Activated CD4-positive, alpha-beta T cell treated with anti-CD3 and anti-CD28 coated beads for 4 hours (primary cell): ENCODE data around the gene VPS37B.

Source experiments
- DNase-seq, 2 donors: peaks; one replicate each; pipeline ENCODE4 v3.0.0-alpha.2; 2020

The VPS37B gene

DNA sequence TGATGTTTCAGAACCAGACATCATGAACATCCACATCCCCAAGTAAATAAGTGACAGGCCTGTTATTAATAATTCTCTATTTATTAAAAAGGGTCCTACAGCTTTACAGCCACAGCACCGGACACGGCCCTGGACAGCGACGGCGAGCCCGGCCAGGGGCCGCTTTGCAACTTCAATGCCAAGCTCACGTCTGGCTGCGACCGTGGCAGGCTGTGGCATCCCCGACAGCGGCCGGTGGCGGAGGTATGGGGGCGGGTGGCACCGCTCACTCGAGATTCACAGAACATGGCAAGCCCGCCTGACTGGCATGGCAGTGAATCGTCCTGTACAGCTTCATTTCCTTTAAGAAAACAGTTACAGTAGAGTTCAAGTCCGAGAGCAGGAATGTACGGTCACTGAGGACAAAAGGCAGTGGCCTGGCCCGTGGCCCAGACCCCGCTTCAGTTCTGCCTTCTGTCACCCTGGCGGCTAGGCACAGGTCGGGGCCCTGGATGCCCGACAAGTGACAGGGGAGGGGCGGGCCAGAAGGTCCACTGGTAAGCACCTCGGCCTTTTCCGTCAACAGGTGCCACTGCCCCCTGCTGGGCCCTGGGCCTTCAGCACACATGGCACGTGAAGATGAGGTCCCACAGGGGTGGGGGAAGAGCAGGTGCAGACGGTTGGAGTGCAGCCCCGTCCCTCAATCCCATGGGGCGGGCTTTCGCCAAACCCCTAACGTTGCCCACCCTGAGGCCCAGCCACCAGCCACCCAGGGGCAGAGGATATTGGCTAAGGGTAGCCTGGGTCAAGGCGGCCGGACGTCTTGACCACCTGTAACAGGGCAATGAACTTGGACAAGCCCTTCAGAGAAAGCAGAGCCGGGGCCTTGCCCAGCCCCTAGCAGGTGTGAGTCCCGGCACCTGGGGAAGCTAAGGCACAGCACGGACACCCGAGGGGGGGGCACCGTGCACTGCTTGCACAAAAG lies 30.4 kb downstream of the VPS37B start:
- DNase-seq: no peak

DNA sequence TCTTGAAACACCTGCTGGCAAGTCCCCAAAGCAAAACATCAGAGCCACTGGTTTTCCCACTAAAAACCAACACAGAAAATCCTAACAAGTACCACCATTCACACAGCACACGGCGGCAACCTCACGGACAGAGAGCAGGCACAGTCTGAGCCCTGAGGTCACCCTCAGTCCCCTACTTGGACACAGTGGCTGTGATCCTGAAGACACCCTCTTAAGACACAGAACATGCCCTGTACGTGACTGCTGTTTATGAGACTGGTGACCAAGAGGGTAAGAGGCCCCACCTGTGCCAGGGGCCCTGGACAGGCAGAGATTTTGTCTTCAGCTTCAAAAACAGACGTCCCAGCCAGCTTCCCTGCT lies 31.1 kb downstream of the VPS37B start:
- no peak for DNase-seq

DNA sequence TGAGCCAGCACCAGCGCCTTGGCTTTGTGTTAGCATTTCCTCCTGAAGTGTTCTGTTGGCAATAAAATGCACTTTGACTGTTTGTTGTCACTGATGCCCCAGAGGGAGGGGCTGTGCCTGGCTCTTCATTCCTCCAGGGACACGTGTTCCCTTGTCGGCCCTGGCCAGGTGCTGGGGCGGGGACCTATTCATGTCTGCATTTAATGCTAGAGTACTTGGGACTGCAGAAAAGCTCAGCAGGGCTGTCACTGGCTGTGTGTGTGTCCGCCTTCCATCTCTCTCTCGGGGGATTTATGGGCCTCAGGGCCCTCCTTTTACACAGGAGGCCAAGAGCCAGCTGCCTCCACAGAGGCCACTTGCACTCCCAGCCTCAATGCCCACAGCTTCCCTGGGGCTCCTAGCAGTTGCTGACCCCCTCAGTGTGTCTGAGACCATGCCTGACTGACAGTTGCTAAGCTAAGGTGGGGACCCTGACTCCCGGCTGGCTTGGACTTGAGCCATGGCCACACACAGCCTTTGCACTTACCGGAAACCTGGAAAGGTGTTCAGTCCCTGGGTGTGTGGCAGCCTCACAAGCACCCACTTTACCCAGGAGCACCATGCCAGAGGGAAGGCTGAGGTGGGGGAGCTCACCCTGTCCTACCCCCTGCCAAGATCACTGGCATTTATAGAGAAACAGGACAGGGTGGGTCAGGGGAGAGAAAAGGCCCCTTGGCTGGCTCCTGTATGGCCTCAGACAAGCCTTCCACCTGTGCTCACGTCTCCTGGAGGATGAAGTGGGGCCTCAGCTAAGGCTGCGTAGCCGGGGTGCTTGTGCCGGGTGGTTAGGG lies 32.8 kb downstream of the VPS37B start:
- no peak for DNase-seq

DNA sequence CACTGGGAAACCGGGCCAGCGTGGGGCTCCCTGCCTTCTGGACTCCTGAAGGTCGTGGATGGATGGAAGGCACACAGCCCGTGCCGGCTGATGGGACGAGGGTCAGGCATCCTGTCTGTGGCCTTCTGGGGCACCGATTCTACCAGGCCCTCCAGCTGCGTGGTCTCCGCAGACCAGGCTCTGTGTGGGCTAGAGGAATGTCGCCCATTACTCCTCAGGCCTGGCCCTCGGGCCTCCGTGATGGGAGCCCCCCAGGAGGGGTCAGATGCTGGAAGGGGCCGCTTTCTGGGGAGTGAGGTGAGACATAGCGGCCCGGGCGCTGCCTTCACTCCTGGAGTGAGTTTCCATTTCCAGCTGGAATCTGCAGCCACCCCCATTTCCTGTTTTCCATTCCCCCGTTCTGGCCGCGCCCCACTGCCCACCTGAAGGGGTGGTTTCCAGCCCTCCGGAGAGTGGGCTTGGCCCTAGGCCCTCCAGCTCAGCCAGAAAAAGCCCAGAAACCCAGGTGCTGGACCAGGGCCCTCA lies 33.8 kb downstream of the VPS37B start:
- no peak for DNase-seq

DNA sequence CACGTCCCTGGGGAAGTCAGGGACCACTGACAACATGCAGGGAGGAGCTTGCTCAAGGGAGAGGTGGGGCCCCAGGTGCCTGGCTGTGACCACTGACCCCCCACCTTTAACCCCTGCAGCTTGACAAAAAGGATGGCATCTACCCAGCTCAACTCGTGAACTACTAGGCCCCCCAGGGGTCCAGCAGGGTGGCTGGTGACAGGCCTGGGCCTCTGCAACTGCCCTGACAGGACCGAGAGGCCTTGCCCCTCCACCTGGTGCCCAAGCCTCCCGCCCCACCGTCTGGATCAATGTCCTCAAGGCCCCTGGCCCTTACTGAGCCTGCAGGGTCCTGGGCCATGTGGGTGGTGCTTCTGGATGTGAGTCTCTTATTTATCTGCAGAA lies 34.3 kb downstream of the VPS37B start:
- DNase-seq: no peak

DNA sequence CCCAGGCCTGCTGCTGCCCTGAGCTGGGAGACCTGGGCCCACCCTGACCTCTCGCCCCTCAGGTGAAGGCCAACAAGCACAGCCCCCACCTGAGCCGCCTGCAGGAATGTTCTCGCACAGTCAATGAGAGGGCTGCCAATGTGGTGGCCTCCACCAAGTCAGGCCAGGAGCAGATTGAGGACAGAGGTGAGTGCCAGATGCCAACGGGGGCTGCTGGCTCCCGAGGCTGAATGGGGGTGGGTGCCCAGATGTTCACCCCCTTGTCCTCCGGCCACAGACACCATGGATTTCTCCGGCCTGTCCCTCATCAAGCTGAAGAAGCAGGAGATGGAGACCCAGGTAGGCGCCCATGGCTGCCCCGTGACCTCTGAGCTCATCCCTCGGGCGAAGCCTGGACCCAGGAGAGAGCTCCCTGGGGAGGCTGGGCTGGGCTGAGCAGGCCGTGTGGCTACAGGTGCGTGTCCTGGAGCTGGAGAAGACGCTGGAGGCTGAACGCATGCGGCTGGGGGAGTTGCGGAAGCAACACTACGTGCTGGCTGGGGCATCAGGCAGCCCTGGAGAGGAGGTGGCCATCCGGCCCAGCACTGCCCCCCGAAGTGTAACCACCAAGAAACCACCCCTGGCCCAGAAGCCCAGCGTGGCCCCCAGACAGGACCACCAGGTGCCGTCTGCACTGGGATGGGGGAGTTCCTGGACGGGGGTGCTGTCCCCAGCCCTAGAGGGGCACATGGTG lies 34.9 kb downstream of the VPS37B start:
- no peak for DNase-seq

DNA sequence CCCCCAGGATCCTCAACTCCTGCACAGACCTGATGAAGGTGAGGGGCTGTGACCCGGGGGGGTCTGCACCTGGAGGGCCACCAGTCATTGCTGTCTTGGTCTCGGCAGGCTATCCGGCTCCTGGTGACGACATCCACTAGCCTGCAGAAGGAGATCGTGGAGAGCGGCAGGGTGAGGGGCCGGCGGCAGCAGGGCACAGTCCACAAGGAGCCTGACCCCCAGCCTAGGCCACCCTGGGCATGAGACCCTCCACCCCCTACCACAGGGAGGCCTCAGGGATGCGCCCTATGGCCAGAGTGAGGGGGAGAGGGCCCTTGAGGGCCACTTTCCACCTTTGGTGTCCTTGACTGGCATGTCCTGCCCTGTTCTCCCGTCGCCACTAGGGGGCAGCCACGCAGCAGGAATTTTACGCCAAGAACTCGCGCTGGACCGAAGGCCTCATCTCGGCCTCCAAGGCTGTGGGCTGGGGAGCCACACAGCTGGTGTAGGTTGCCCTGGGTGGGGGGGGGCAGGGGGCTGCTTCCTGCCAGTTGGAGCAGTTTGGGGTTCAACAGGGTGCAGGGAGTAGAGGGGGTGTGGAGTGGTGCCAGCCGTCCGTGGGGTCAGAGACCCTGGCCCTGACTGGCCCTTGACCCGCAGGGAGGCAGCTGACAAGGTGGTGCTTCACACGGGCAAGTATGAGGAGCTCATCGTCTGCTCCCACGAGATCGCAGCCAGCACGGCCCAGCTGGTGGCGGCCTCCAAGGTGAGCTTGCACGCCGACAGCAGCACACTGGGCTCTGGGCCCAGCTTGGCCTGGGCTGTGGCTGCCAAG lies 35.7 kb downstream of the VPS37B start:
- peak; percentile 76 to 84 for DNase-seq

DNA sequence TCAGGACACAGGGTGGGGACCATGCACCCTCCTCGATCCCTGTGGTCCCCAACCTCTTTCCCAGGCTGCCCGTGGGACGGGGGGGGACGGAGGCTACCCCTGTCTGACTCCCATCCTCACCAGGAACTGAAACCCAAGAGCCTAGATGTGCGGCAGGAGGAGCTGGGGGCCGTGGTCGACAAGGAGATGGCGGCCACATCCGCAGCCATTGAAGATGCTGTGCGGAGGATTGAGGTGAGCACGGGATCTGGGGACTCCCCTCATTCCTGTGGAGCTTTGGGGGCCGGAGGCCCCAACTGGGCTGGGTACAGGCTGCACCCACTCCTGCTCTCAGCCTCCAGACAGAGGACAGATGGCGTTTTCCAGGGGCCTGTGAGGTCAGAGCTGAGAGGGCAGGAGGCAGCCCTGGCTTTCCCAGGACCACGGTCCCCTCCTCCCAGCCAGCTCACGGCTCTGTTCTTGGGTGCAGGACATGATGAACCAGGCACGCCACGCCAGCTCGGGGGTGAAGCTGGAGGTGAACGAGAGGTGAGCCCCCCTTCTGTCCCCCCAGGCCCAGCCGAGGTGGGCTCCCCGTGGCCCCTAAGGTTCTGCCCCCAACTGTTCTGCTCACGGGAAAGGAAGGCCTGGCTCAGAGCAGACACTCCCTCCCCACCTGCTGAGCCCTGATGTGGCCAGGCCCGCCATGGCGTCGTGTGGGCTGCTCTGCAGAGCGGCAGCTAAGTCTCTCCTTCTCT lies 36.5 kb downstream of the VPS37B start:
- DNase-seq: no peak

DNA sequence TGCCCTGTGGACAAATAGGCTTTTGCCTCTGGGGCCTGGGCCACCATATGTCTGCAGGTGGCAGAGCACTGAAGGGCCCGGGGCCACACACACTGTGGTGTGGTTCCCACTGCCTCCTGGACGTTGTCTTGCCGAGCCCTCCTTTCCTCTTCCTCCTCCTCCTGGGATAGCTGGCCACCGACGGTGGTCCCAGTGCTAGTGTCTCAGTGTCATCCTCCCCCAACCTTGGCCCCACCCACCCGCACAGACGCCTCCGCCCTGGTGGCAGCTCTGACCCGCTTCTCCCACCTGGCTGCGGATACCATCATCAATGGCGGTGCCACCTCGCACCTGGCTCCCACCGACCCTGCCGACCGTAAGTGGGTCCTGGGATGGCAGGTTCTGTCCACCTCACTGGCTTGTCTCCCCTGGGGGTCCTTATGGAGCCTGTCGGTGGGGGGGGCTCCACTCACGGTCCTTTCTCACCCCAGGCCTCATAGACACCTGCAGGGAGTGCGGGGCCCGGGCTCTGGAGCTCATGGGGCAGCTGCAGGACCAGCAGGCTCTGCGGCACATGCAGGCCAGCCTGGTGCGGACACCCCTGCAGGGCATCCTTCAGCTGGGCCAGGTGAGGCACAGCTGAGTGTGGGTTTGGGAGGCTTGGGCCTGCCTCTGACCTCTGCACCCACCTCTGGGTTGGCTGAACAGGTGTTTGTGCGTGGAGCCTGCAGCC lies 37.2 kb downstream of the VPS37B start:
- no peak for DNase-seq

DNA sequence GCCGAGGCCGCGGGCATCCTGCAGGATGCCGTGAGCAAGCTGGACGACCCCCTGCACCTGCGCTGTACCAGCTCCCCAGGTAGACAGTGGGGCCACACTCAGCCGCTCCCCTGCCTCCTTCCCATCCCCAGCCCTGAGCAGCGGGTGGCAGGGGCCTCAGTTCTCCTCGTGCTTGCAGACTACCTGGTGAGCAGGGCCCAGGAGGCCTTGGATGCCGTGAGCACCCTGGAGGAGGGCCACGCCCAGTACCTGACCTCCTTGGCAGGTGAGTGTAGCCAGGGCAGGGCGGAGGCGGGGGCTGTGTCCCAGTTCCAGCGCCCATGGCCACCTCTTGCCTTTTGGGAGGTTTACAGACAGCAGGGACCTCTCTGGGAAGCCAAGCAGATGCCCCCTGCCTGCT lies 37.8 kb downstream of the VPS37B start:
- no peak for DNase-seq

DNA sequence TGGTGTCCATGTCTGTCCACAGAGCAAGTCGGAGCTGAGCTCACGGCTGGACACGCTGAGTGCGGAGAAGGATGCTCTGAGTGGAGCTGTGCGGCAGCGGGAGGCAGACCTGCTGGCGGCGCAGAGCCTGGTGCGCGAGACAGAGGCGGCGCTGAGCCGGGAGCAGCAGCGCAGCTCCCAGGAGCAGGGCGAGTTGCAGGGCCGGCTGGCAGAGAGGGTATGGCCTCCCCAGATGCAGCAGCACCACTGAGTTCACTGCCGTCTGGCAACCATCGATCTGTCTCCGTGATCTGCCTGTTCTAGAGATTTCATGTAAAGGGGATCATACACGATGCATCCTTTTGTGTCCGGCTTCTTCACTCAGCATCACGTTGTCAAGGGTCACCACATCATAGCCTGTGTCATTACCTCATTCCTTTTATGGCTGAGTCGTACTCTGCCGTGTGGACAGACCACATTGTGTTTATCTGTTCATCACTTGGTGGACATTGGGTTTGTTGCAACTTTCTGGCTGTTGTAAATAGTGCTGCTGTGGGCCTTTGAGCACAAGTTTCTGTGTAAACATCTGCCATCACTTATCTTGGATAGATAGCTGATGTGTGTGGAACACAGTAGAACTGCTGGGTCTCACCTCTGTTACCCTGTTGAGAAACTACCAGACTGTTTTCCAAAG lies 38.8 kb downstream of the VPS37B start:
- DNase-seq: no peak

DNA sequence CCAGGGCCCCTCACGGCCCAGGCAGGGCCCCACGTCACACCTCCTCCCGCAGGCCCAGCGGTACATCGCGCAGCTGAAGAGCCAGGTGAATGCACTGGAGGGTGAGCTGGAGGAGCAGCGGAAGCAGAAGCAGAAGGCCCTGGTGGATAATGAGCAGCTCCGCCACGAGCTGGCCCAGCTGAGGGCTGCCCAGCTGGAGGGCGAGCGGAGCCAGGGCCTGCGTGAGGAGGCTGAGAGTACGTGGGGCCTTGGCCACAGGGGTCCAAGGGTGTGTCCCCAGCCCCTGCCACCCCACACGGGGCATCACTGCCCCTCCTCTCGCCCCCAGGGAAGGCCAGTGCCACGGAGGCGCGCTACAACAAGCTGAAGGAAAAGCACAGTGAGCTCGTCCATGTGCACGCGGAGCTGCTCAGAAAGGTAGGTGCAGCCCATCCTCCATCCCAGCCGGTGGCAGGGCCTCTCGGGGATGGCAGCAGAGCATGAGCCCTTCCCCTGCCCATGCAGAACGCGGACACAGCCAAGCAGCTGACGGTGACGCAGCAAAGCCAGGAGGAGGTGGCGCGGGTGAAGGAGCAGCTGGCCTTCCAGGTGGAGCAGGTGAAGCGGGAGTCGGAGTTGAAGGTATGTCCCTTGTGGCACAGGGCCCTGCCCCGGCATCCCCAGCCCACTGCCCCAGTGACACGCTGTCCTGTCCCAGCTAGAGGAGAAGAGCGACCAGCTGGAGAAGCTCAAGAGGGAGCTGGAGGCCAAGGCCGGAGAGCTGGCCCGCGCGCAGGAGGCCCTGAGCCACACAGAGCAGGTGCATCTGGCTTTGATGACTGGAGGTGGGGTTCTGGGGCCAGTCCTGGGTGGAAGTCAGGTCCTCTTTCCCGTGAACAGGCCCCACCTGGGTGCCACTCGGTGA lies 39.7 kb downstream of the VPS37B start:
- DNase-seq: no peak

DNA sequence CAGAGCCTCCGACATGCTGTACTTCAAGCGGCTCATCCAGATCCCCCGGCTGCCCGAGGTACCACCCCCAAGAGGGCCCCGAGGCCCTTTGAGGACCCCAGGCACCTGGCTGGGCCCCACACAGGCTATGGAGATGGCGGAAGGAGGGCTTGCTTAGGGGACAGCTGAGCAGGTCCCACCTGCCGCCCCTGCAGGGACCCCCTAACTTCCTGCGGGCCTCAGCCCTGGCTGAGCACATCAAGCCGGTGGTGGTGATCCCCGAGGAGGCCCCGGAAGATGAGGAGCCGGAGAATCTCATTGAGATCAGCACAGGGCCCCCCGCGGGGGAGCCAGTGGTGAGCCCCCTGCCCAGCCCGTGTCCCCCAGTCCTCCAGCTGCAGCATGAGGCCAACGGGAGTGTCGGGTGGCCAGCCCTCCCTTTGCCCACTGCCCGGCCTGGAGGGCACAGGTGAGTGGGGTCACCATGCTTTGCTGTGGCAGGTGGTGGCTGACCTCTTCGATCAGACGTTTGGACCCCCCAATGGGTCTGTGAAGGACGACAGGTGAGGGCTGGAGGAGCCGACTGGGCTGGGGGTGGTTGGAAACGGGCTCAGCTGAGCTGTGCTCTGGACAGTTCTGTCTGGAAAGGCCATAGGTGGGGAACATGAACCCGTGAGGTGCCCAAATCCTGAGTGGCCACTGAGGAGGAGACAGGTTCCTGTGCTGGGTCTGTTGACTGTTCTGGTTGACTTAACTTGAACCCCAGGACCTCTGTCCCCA lies 40.7 kb downstream of the VPS37B start:
- no peak for DNase-seq

DNA sequence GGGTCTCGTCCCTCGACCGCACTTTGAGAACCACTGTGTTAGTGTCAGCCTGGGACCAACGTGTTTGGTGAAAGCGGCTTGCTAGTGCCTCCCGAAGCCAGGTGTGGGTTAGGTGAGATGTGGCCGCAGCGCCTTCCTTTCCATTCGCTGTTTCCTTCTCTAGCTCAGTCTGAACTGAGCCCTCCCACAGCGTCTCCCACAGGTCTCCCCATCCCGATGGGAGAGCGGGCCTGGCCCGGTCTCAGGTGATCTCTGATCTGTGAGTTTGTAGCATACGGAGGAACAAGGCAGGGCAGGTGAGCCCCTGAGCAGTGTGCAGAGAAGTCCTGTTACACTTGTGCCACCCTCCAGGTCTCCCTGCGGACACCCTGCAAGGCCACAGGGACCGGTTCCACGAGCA lies 41.4 kb downstream of the VPS37B start:
- no peak for DNase-seq

DNA sequence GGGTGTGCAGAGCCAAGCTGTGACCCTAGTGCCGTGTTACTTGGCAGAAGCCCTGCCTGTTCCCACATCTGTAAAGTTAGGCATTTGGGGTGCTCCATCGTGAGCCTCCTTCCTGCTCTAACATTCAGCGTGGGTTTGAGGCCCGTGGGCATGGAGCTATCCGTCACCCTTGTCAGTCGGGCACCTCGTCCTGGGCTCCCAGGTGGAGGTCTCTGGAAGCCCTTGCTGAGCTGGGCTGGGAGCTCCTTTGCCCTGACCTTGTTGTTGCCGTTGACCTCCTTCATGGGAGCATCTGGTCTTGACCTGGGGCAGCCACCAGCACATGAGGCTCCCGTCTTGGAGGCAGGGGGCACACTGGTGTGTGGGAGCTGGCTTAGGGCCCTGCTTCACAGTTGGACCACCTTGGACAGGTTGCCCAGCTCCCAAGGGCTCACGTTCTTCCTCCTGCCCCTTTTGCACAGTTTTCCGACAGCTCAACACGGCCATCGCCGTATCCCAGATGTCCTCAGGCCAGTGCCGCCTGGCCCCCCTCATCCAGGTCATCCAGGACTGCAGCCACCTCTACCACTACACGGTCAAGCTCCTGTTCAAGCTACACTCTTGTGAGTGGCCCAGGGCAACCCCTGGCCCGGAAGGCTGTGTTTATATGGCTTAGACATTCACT lies 42.2 kb downstream of the VPS37B start:
- DNase-seq: no peak

DNA sequence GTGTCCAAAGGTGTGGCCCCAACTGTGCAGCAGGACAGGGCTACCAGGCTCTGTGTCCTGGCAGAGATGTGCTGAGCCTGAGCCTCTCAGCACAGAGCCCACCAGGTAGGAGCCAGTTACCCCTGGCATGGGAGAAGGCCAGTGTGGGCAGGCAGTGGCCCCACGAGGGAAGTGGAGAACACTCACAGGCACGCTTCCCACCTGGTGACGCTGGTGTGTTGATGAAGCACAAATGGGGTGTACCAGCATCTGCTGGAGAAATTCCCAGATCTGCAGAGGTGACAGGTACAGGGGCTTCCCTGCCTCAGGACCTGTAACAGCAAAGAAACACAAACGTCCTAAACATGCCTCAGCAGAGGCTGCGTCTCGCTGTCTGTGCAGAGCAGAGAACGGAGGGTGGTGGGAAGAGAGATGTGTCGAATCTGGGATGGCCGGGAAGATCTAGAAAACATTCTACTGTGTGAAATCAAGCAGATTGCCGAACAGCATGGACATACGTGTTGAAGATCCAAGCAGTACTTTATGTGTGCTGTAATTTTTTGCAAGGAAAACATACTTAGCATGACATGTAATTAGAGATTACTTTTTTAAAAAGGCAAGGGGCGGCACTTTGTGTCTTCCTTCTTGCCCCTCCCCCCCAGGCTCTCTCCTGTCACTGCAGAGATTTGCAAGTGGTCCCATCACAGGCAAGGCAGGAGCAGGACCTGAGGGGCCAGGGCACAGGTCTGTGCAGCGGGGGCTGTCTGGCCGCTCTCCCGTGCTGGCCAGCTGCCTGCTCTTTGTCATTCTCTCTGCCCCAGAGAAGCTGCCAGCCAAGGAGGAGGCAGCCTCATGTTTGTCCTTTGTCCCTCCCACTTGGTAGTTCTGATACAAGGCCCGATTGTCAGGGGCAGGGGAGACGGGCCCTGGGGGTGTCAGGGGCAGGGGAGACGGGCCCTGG lies 43.3 kb downstream of the VPS37B start:
- DNase-seq: no peak

DNA sequence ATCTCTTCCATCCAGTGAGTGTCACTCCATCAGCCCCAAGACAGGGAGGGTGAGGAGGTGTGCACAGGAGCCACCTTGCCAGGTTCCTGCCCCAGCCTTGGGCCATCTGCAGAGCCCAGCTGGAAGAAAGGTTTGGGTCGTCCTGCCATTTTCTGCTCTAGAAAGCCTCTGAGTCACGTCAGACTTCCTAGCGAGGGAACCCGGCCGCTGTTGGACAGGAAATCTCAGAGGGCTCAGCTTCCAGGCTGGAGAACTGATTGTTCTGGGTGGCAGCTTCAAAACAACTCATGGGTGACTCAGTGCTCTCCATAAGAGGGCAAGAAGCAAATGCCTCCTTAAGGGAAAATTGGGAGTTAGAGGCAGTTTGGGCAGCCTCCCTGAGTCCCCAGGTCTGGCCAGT lies 44.1 kb downstream of the VPS37B start:
- no peak for DNase-seq
